Spinal cord (tissue), 10 donors: ENCODE results near the gene RIN1. TPM values are rescaled to one million over a fixed set of nuclear protein-coding genes. Genes with fewer than 3 reads are reported as not detected.

Experiments
- DNase-seq, 6 donors: peaks; one replicate each; pipeline versions ENCODE4 v3.0.0 to v3.0.0-alpha.2; 2013 to 2015; ENCODE audit warnings: low spot score in 6 of 6, low read depth in 4 of 6
- H3K27ac ChIP-seq: one replicate; pipeline ENCODE4 v1.5.1; 2013; ENCODE audit warnings: low read depth, low read length, control low read depth
- H3K27me3 ChIP-seq: one replicate; pipeline ENCODE4 v1.6.1; 2013; ENCODE audit warnings: low read length; ENCODE audit not compliant: control insufficient read depth, insufficient read depth
- H3K36me3 ChIP-seq: one replicate; pipeline ENCODE4 v1.6.1; 2013; ENCODE audit warnings: low read length; ENCODE audit not compliant: control insufficient read depth, insufficient read depth
- H3K4me1 ChIP-seq: one replicate; pipeline ENCODE4 v1.6.1; 2013; ENCODE audit warnings: low read length; ENCODE audit not compliant: control insufficient read depth, insufficient read depth
- H3K4me3 ChIP-seq: one replicate; pipeline ENCODE4 v1.5.1; 2013; ENCODE audit warnings: low read depth, low read length, control low read depth
- H3K9me3 ChIP-seq: one replicate; pipeline ENCODE4 v1.6.1; 2013; ENCODE audit warnings: low read length; ENCODE audit not compliant: control insufficient read depth, insufficient read depth
- WGBS: methylation state at CpG from one replicate; pipeline ENCODE4 v1.1.5; 2013; ENCODE audit warnings: missing lambda C conversion rate; ENCODE audit not compliant: insufficient coverage; 5-methylcytosine and 5-hydroxymethylcytosine counted together
- polyA plus RNA-seq, 2 donors: library from polyadenylated mRNA; unstranded; fragments of 120-200 nt; gene quantifications; one replicate each; pipeline ENCODE4 v1.2.1, GENCODE V29; 2013; ENCODE audit not compliant: insufficient read length in 2 of 2
- small RNA-seq: library from RNA; depleted of rRNA; stranded (forward); fragments of <200 nt; gene quantifications from one replicate; pipeline ENCODE3, GENCODE V24; 2014; ENCODE audit warnings: low replicate concordance
- total RNA-seq, 2 donors: library from RNA; depleted of rRNA in 1 of 2; stranded (reverse); fragments of 120-200 nt in 1 of 2; fragments of >200 nt in 1 of 2; gene quantifications; one replicate each; pipeline versions ENCODE4 v1.2.3 to v1.2.4, GENCODE V29; 2013 to 2014
- donor health status: healthy.

The RIN1 gene
- total and polyA plus RNA-seq, 4 donors = 0.79 to 3.2 (median 2.3) TPM

DNA sequence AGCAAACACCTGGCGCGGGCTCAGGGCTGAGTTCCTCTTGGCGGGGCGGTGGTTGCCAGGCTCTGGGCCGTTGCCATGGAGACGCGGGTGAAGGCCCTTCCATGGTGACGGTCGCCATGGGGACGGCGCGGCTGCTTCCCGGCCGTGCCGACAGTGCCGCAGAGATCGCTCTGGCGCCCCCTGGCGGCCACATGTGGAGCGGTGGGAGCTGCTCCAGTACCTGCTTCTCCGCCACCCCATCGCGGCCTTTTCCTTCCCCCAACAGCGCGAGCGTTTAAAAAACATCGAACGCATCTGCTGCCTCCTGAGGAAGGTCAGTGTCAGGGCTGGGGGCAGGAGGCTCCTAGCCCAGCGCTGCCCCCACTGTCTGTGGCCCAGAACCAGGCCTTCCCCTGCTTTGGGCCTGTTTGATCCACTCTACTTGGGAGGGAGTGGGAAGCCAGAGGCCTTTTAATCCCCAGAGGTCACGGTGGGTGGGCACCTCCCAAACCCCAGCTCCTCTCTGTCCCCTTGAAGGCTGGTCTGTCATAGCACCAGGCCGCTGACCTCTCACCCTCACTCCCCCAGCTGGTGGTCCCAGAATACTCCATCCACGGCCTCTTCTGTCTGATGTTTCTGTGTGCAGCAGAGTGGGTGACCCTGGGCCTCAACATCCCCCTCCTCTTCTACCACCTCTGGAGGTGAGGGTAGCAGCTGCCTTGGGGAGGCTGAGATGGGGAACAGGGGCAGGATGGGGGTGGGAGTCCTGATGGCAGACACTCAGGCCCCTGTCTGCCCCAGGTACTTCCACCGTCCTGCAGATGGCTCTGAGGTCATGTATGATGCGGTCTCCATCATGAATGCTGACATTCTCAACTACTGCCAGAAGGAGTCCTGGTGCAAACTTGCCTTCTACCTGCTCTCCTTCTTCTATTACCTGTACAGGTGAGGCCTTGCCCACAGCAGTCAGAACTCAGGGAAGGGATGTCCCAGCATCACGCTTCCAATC lies 53.5 kb downstream of the RIN1 start:
- WGBS = 7% methylated on average over 30 of the region's 35 CpGs
- Histone ChIP-seq H3K9me3 (no peaks in the 10 kb centered on the region), H3K27me3 (no peaks in the 10 kb centered on the region), H3K27ac (peak overlapping the region; percentile 64), H3K36me3 (peaks cover 62% of the 10 kb centered on the region), H3K4me3 (peak overlapping the region; percentile 18), H3K4me1 (peaks cover 68% of the 10 kb centered on the region)
- DNase-seq = peak; percentile 83 to 99 (median 96)

Small RNAs within 50 kb of the gene (small RNA-seq; reads per million reads assigned to genes)
- gene RF00017 = not detected

Other genes starting within 250 kb of the RIN1 start
- 10 to 100 TPM; 18.3 to 38.6 TPM for gene KLC2, start 78.7 kb downstream of the RIN1 start, total RNA-seq
- gene KLC2, start 78.7 kb downstream of the RIN1 start, polyA plus RNA-seq = 10 to 100 TPM; 83.2 to 95.7 TPM
- gene RAB1B, start 67.8 kb downstream of the RIN1 start, total RNA-seq = 100 to 1,000 TPM in 1 of 2 donors, 10 to 100 TPM in 1; 43.3 to 112 TPM
- 100 to 1,000 TPM; 151 to 154 TPM for gene RAB1B, start 67.8 kb downstream of the RIN1 start, polyA plus RNA-seq
- gene CNIH2, start 58.3 kb downstream of the RIN1 start, total RNA-seq = 10 to 100 TPM; 23.9 to 28.1 TPM
- 100 to 1,000 TPM; 248 to 256 TPM for gene CNIH2, start 58.3 kb downstream of the RIN1 start, polyA plus RNA-seq
- gene YIF1A, start 47.3 kb downstream of the RIN1 start, total RNA-seq = 10 to 100 TPM; 43.7 to 82.1 TPM
- gene YIF1A, start 47.3 kb downstream of the RIN1 start, polyA plus RNA-seq = 10 to 100 TPM; 77.1 to 87.7 TPM
- gene TMEM151A, start 44.5 kb downstream of the RIN1 start, total RNA-seq = 10 to 100 TPM in 1 of 2 donors, 1 to 10 TPM in 1; 8.0 to 18.2 TPM
- gene TMEM151A, start 44.5 kb downstream of the RIN1 start, polyA plus RNA-seq = 10 to 100 TPM; 50.9 to 52.0 TPM
- 10 to 100 TPM; 10.9 to 26.6 TPM for gene CD248, start 19.4 kb downstream of the RIN1 start, total RNA-seq
- 10 to 100 TPM; 29.3 to 44.0 TPM for gene CD248, start 19.4 kb downstream of the RIN1 start, polyA plus RNA-seq
- 10 to 100 TPM; 11.3 to 29.4 TPM for gene BRMS1, start 8.7 kb upstream of the RIN1 start, total RNA-seq
- 10 to 100 TPM; 24.8 to 25.9 TPM for gene BRMS1, start 8.7 kb upstream of the RIN1 start, polyA plus RNA-seq
- gene B4GAT1, start 11.2 kb upstream of the RIN1 start, total RNA-seq = 100 to 1,000 TPM; 109 to 115 TPM
- 100 to 1,000 TPM; 170 to 171 TPM for gene B4GAT1, start 11.2 kb upstream of the RIN1 start, polyA plus RNA-seq
- 1 to 10 TPM; 1.5 to 1.6 TPM for gene SLC29A2, start 35.3 kb upstream of the RIN1 start, total RNA-seq
- gene SLC29A2, start 35.3 kb upstream of the RIN1 start, polyA plus RNA-seq = 10 to 100 TPM in 1 of 2 donors, 1 to 10 TPM in 1; 9.1 to 11.0 TPM
- 1 to 10 TPM in 1 of 2 donors, under 1 TPM in 1; 0.11 to 1.8 TPM for gene NPAS4, start 84.6 kb upstream of the RIN1 start, total RNA-seq
- under 1 TPM; 0.33 to 0.44 TPM for gene NPAS4, start 84.6 kb upstream of the RIN1 start, polyA plus RNA-seq
- 10 to 100 TPM; 15.5 to 53.4 TPM for gene MRPL11, start 102.4 kb upstream of the RIN1 start, total RNA-seq
- 10 to 100 TPM; 39.2 to 41.0 TPM for gene MRPL11, start 102.4 kb upstream of the RIN1 start, polyA plus RNA-seq
- 10 to 100 TPM; 12.6 to 14.6 TPM for gene PELI3, start 130.5 kb upstream of the RIN1 start, total RNA-seq
- 10 to 100 TPM; 20.4 to 24.3 TPM for gene PELI3, start 130.5 kb upstream of the RIN1 start, polyA plus RNA-seq
- 10 to 100 TPM; 23.3 to 25.1 TPM for gene DPP3, start 144.0 kb upstream of the RIN1 start, total RNA-seq
- 10 to 100 TPM; 32.5 to 37.1 TPM for gene DPP3, start 144.0 kb upstream of the RIN1 start, polyA plus RNA-seq
- 10 to 100 TPM; 39.8 to 61.1 TPM for gene BBS1, start 174.2 kb upstream of the RIN1 start, total RNA-seq
- 10 to 100 TPM; 50.1 to 77.1 TPM for gene BBS1, start 174.2 kb upstream of the RIN1 start, polyA plus RNA-seq
- 1 to 10 TPM; 6.3 to 7.5 TPM for gene ZDHHC24, start 209.6 kb upstream of the RIN1 start, total RNA-seq
- 10 to 100 TPM in 1 of 2 donors, 1 to 10 TPM in 1; 8.6 to 13.2 TPM for gene ZDHHC24, start 209.6 kb upstream of the RIN1 start, polyA plus RNA-seq
- under 1 TPM; 0.10 to 0.33 TPM for gene ACTN3, start 210.5 kb upstream of the RIN1 start, total RNA-seq
- gene ACTN3, start 210.5 kb upstream of the RIN1 start, polyA plus RNA-seq = under 1 TPM; 0.38 to 0.39 TPM
- gene CTSF, start 232.2 kb upstream of the RIN1 start, total RNA-seq = 100 to 1,000 TPM in 1 of 2 donors, 10 to 100 TPM in 1; 50.2 to 102 TPM
- gene CTSF, start 232.2 kb upstream of the RIN1 start, polyA plus RNA-seq = 10 to 100 TPM; 79.4 to 80.3 TPM